OCI-LY3 (cell line): ENCODE results near the gene PTPRT.
A peak's percentile ranks its signal among the peaks of the same experiment; 100 is the strongest.

Experiments
- H2AFZ ChIP-seq: fragments of 200-600, 300-600 bp; shearing (Covaris generic); 2 replicates; pipeline ENCODE4 v1.6.0; 2014; ENCODE audit warnings: antibody characterized with exemption, low read depth, low read length
- H3K27ac ChIP-seq: fragments of 200-600, 300-600 bp; sonication (generic); 2 replicates; pipeline ENCODE4 v1.5.1; 2014; ENCODE audit warnings: mild to moderate bottlenecking, low read length, moderate library complexity, mixed read lengths
- H3K27me3 ChIP-seq: fragments of 200-600, 300-600 bp; sonication (generic); 2 replicates; pipeline ENCODE4 v1.6.1; 2014; ENCODE audit warnings: low read depth, low read length, mixed read lengths
- H3K36me3 ChIP-seq: fragments of 200-600, 300-600 bp; sonication (generic); replicated peaks from 2 replicates; pipeline ENCODE3; 2014; ENCODE audit warnings: low read depth, low read length, mixed read lengths
- H3K4me1 ChIP-seq: fragments of 300-600, 200-600 bp; sonication (generic); 2 replicates; pipeline ENCODE4 v1.6.1; 2014; ENCODE audit warnings: low read length, mixed read lengths
- H3K4me2 ChIP-seq: fragments of 200-600, 300-600 bp; sonication (generic); 2 replicates; pipeline ENCODE4 v1.6.1; 2014; ENCODE audit warnings: low read length, mixed read lengths
- H3K4me3 ChIP-seq: fragments of 300-600, 200-600 bp; sonication (generic); 2 replicates; pipeline ENCODE4 v1.5.1; 2014; ENCODE audit warnings: antibody characterized with exemption, mild to moderate bottlenecking, low read length, moderate library complexity
- H3K79me2 ChIP-seq: fragments of 300-600, 200-600 bp; shearing (Covaris generic); 2 replicates; pipeline ENCODE4 v1.6.1; 2014; ENCODE audit warnings: mild to moderate bottlenecking, low read length, mixed read lengths
- H3K9ac ChIP-seq: fragments of 300-600, 200-600 bp; shearing (Covaris generic); 2 replicates; pipeline ENCODE4 v1.6.0; 2014; ENCODE audit warnings: mild to moderate bottlenecking, low read length, moderate library complexity
- H3K9me3 ChIP-seq: fragments of 200-600, 300-600 bp; shearing (Covaris generic); 2 replicates; pipeline ENCODE4 v1.6.1; 2014; ENCODE audit warnings: low read length, mixed read lengths; ENCODE audit not compliant: insufficient read depth
- H4K20me1 ChIP-seq: fragments of 200-600, 300-600 bp; sonication (generic); 2 replicates; pipeline ENCODE4 v1.6.1; 2016; ENCODE audit warnings: low read length, mixed read lengths; ENCODE audit not compliant: insufficient read depth
- EZH2phosphoT487 ChIP-seq: fragments of 200-600 bp; shearing (Covaris generic); IDR thresholded peaks from 2 replicates; pipeline ENCODE4 v1.6.1; 2018; ENCODE audit warnings: antibody characterized with exemption, mixed run types, low read depth
- TF ChIP-seq, protein P1 (sequence below): fragments of 200-600, 300-600 bp; sonication (generic); IDR thresholded peaks from 2 replicates; pipeline ENCODE4 v1.5.1; 2014; ENCODE audit warnings: antibody characterized with exemption, low read length, low read depth

The PTPRT gene

DNA sequence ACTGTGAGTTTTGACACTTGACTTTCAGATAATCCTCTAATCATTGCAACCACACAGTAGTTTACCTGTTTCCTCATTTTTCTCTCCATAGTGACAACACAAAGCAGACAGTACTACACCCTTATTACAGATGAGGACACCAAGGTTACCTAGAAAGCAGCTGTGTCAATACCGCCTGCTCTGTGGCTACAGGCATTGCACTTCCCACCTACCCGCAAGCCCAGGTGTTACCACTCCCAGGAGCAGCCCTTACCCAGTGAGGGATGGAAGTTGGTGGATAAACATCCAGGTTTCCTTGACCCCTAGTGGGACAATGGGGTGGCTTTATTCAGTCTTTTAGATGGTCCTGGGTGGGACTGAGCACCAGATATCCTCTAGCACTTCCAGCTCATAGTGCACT lies 503.6 kb downstream of the PTPRT start:
- Histone ChIP-seq H3K79me2 (no peaks in the 10 kb centered on the region), H3K9me3 (no peaks in the 10 kb centered on the region), H3K36me3 (no peaks in the 10 kb centered on the region), H4K20me1 (no peaks in the 10 kb centered on the region), H3K4me3 (no peak overlapping the region), H3K9ac (no peak overlapping the region), H3K27me3 (0 out of 2 replicates have a peak, but pooled peaks cover 2% of the 10 kb centered on the region), H3K4me2 (no peak overlapping the region), H2AFZ (no peak overlapping the region), H3K4me1 (no peaks in the 10 kb centered on the region), H3K27ac (no peak overlapping the region)
- TF ChIP-seq EZH2phosphoT487, result no peak
- TF ChIP-seq, protein P1, sequence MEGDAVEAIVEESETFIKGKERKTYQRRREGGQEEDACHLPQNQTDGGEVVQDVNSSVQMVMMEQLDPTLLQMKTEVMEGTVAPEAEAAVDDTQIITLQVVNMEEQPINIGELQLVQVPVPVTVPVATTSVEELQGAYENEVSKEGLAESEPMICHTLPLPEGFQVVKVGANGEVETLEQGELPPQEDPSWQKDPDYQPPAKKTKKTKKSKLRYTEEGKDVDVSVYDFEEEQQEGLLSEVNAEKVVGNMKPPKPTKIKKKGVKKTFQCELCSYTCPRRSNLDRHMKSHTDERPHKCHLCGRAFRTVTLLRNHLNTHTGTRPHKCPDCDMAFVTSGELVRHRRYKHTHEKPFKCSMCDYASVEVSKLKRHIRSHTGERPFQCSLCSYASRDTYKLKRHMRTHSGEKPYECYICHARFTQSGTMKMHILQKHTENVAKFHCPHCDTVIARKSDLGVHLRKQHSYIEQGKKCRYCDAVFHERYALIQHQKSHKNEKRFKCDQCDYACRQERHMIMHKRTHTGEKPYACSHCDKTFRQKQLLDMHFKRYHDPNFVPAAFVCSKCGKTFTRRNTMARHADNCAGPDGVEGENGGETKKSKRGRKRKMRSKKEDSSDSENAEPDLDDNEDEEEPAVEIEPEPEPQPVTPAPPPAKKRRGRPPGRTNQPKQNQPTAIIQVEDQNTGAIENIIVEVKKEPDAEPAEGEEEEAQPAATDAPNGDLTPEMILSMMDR, result no peak

DNA sequence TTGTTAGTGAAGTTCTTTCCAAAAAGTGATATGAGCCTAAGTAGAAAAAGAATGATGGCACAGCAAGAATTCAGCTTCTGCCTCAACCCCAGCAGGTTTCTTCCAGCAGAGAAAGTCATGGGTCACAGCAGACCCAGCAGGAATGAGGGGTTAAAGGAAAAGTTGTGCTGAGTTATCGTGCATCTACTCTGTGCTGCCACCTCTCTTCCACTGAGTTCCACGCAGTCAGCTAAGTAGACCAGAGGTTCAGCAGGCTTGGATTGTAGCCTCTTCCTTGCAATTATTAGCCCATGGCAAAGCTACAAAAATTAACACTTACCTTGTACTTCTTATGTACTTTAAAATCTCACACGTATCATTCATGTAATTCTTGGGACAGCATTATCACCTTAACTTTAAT lies 510.8 kb downstream of the PTPRT start:
- TF ChIP-seq EZH2phosphoT487, result no peak
- TF ChIP-seq, protein P1, result peak; percentile 51
- peaks cover 19% of the 10 kb centered on the region for H3K27me3 ChIP-seq
- no peaks in the 10 kb centered on the region for H3K79me2 ChIP-seq
- H3K27ac ChIP-seq, result no peak overlapping the region
- H3K4me1 ChIP-seq, result no peaks in the 10 kb centered on the region
- no peak overlapping the region for H2AFZ ChIP-seq
- no peak overlapping the region for H3K9ac ChIP-seq
- H3K36me3 ChIP-seq, result no peaks in the 10 kb centered on the region
- H3K4me3 ChIP-seq, result no peak overlapping the region
- H4K20me1 ChIP-seq, result no peaks in the 10 kb centered on the region; the same call in 1 of the 2 replicates
- no peak overlapping the region for H3K4me2 ChIP-seq
- no peaks in the 10 kb centered on the region for H3K9me3 ChIP-seq

DNA sequence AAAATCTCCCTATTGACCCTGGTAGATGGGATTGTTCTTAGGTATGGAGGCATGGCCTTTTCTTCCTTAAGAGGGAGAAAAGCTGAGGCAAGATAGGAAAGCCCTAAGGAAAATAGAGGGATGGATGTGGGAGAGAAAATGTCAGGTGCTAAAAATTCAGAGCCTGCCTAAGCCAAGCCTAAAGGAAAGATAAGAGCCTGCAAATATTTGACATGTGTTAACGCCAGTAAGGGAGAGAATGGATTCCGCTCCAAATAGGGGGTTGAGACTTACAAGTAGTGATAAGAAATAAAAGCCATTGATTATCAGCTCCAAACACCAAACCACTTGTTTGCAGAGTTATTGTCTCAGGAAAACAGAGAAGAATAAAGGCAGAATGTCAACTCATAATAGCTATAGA lies 533.6 kb downstream of the PTPRT start:
- H3K36me3 ChIP-seq, result no peaks in the 10 kb centered on the region
- no peaks in the 10 kb centered on the region for H3K27me3 ChIP-seq
- H3K4me2 ChIP-seq, result no peak overlapping the region
- H3K79me2 ChIP-seq, result no peaks in the 10 kb centered on the region
- TF ChIP-seq, protein P1, result no peak
- no peak for TF ChIP-seq EZH2phosphoT487
- H3K4me3 ChIP-seq, result no peak overlapping the region
- H4K20me1 ChIP-seq, result no peaks in the 10 kb centered on the region
- no peak overlapping the region for H3K9ac ChIP-seq
- H3K4me1 ChIP-seq, result no peaks in the 10 kb centered on the region
- no peaks in the 10 kb centered on the region for H3K9me3 ChIP-seq
- H3K27ac ChIP-seq, result no peak overlapping the region
- no peak overlapping the region for H2AFZ ChIP-seq

DNA sequence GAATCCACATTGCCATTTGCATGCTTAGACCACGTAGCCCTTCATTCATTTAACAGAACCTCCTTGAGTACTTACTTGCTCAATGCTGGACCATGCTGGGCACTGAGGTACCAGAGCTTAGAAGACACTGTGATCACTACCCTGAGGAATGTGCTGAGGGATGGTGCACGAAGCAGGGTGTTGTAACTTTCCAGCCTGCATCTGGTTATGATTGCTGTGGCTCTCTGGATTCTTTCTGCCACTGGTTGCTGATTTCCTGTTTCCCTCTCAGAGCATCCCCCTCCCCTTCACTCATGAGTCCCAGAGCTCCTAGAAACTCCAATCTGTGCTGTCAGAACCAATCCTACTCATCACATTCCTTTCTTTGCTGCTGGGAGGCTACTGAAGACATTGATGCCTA lies 537.4 kb downstream of the PTPRT start:
- Histone ChIP-seq H2AFZ (no peak overlapping the region), H3K27me3 (no peaks in the 10 kb centered on the region), H3K27ac (no peak overlapping the region), H3K79me2 (no peaks in the 10 kb centered on the region), H4K20me1 (no peaks in the 10 kb centered on the region), H3K36me3 (no peaks in the 10 kb centered on the region), H3K9me3 (no peaks in the 10 kb centered on the region), H3K9ac (no peak overlapping the region), H3K4me1 (no peaks in the 10 kb centered on the region), H3K4me2 (no peak overlapping the region), H3K4me3 (no peak overlapping the region)
- TF ChIP-seq EZH2phosphoT487, result no peak
- TF ChIP-seq, protein P1, result no peak
